ENCODE data around the gene GABRP. TPM values are rescaled to one million over a fixed set of nuclear protein-coding genes. Genes with fewer than 3 reads are reported as not detected.

The GABRP gene
- total RNA-seq, 2 experiments from 2014 or later: not detected

GRCh38 chr5:170846416-170846815, 62.9 kb downstream of the GABRP start:
- CTCF ChIA-PET (ENCODE audit: unreplicated experiment): no interaction called here

GRCh38 chr5:170846846-170847245, 63.3 kb downstream of the GABRP start:
- H3K27ac ChIP-seq (ENCODE audit: low read depth, low read length, poor library complexity, severe bottlenecking): no peak overlapping the region
- ChIA-PET POLR2A (no interaction called here), CTCF (ENCODE audit: unreplicated experiment) (no interaction called here)
- H3K36me3 ChIP-seq (ENCODE audit: insufficient read depth, low read length): no peaks in the 10 kb centered on the region
- no peaks in the 10 kb centered on the region for H3K79me2 ChIP-seq (ENCODE audit: insufficient read depth, low read depth, low read length)
- no peak overlapping the region for H3K4me3 ChIP-seq (ENCODE audit: low read depth, low read length, poor library complexity, severe bottlenecking)
- BruUV-seq (replicated peaks): no TSS peak
- H4K20me1 ChIP-seq (ENCODE audit: insufficient read depth, low read length): no peaks in the 10 kb centered on the region
- H3K9me3 ChIP-seq (ENCODE audit: low read length): no peaks in the 10 kb centered on the region
- intact Hi-C loops (cut with micrococcal nuclease; ENCODE audit: unreplicated experiment): no loop called here
- no peak overlapping the region for H2AFZ ChIP-seq (ENCODE audit: low read length)
- no peaks in the 10 kb centered on the region for H3K9me2 ChIP-seq (ENCODE audit: insufficient read depth, low read length)
- TF ChIP-seq EZH2phosphoT487 (IDR thresholded peaks at IDR 0.05; ENCODE audit: borderline replicate concordance, low read depth, low read length): no peak
- TF ChIP-seq CTCF (conservative IDR thresholded peaks at IDR 0.05; ENCODE audit: low read length): no peak
- H3K4me1 ChIP-seq (ENCODE audit: insufficient read depth, low read length, poor library complexity, severe bottlenecking): no peaks in the 10 kb centered on the region
- H3K4me2 ChIP-seq (ENCODE audit: low read length): no peak overlapping the region
- no peak for DNase-seq (ENCODE audit: low spot score)

More at GRCh38 chr5:170846416-170846815, 62.9 kb downstream of the GABRP start:
- no peak for TF ChIP-seq CTCF (conservative IDR thresholded peaks at IDR 0.05; ENCODE audit: low read length)
- TF ChIP-seq EZH2phosphoT487 (IDR thresholded peaks at IDR 0.05; ENCODE audit: borderline replicate concordance, low read depth, low read length): no peak
- POLR2A ChIA-PET: no interaction called here
- Histone ChIP-seq H3K9me2 (ENCODE audit: insufficient read depth, low read length) (no peaks in the 10 kb centered on the region), H2AFZ (ENCODE audit: low read length) (no peak overlapping the region), H3K79me2 (ENCODE audit: insufficient read depth, low read depth, low read length) (no peaks in the 10 kb centered on the region), H3K4me3 (ENCODE audit: low read depth, low read length, poor library complexity, severe bottlenecking) (no peak overlapping the region), H3K36me3 (ENCODE audit: insufficient read depth, low read length) (no peaks in the 10 kb centered on the region), H3K4me2 (ENCODE audit: low read length) (no peak overlapping the region), H3K4me1 (ENCODE audit: insufficient read depth, low read length, poor library complexity, severe bottlenecking) (no peaks in the 10 kb centered on the region), H3K27ac (ENCODE audit: low read depth, low read length, poor library complexity, severe bottlenecking) (no peak overlapping the region), H3K9me3 (ENCODE audit: low read length) (no peaks in the 10 kb centered on the region), H4K20me1 (ENCODE audit: insufficient read depth, low read length) (no peaks in the 10 kb centered on the region)
- intact Hi-C loops (cut with micrococcal nuclease; ENCODE audit: unreplicated experiment): no loop called here
- no TSS peak for BruUV-seq (replicated peaks)
- no peak for DNase-seq (ENCODE audit: low spot score)

- Histone ChIP-seq H3K4me2 (ENCODE audit: low read length) (no peak overlapping the region), H3K9me3 (ENCODE audit: low read length) (no peaks in the 10 kb centered on the region), H3K79me2 (ENCODE audit: insufficient read depth, low read depth, low read length) (no peaks in the 10 kb centered on the region), H2AFZ (ENCODE audit: low read length) (no peak overlapping the region), H3K9me2 (ENCODE audit: insufficient read depth, low read length) (no peaks in the 10 kb centered on the region), H3K27ac (ENCODE audit: low read depth, low read length, poor library complexity, severe bottlenecking) (no peak overlapping the region), H3K36me3 (ENCODE audit: insufficient read depth, low read length) (no peaks in the 10 kb centered on the region), H3K4me3 (ENCODE audit: low read depth, low read length, poor library complexity, severe bottlenecking) (no peak overlapping the region), H4K20me1 (ENCODE audit: insufficient read depth, low read length) (no peaks in the 10 kb centered on the region), H3K4me1 (ENCODE audit: insufficient read depth, low read length, poor library complexity, severe bottlenecking) (no peaks in the 10 kb centered on the region)
- BruUV-seq (replicated peaks): no TSS peak
- CTCF ChIA-PET (ENCODE audit: unreplicated experiment): no interaction called here
- TF ChIP-seq CTCF (conservative IDR thresholded peaks at IDR 0.05; ENCODE audit: low read length): no peak
- TF ChIP-seq EZH2phosphoT487 (IDR thresholded peaks at IDR 0.05; ENCODE audit: borderline replicate concordance, low read depth, low read length): no peak
- intact Hi-C loops (cut with micrococcal nuclease; ENCODE audit: unreplicated experiment): no loop called here
- no peak for DNase-seq (ENCODE audit: low spot score)
- POLR2A ChIA-PET: no interaction called here
These were observed 64.5 kb downstream of the GABRP start for GRCh38 chr5:170848033-170848432.
